Activated CD4-positive, CD25-positive, alpha-beta regulatory T cell treated with anti-CD3 and anti-CD28 coated beads, Interleukin-2, amount 50 U/mL, for 72 hours (primary cell): Measurements from ENCODE around the gene EHF.

ENCODE experiments used
- DNase-seq: peaks from one replicate; pipeline ENCODE4 v3.0.0; 2021

The EHF gene

DNA sequence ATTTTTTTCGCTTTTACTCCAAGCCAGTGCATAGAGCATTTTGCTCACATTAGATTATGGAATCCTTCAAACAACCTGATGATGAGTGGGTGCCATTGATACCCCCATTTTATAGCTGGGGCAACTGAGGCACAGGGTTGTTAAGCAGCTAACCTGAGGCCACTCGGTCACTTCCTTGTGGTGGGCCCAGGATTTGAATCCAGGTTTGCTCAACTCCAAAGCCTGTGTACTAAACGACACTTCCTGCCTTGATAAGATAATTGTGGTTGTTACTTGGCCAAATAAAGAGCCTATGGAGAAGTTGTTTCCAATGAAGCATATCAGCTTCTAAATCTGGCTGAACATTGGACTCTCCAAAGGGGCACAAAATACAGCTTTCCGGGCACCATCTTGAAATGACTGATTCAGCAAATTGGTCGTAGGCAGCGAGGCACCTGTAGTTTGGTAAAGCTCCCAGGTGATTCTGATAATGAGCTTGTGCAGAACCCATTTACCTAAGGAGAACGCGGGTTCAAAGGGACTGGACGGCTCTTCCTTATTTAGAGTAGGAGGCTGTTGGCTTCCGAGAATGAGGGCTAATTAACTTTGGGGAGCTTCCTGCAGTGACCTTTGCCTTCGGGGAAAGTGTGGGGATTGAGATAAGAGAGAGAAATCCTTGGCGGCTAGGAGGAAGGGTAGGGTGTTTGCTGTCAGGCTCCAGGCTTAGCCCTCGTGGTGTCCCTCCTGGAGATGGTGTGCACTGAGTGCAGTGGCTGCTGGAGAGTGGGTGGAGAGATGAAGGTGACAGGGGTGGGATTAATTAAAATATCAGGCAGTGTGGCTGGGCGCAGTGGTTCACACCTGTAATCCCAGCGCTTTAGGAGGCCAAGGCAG is 17.5 kb upstream of the EHF start:
- no peak for DNase-seq

GRCh38 chr11:34604145-34604544 is 16.7 kb upstream of the EHF start:
- DNase-seq, result no peak

GRCh38 chr11:34604911-34605310 is 16.0 kb upstream of the EHF start:
- DNase-seq, result no peak

DNA sequence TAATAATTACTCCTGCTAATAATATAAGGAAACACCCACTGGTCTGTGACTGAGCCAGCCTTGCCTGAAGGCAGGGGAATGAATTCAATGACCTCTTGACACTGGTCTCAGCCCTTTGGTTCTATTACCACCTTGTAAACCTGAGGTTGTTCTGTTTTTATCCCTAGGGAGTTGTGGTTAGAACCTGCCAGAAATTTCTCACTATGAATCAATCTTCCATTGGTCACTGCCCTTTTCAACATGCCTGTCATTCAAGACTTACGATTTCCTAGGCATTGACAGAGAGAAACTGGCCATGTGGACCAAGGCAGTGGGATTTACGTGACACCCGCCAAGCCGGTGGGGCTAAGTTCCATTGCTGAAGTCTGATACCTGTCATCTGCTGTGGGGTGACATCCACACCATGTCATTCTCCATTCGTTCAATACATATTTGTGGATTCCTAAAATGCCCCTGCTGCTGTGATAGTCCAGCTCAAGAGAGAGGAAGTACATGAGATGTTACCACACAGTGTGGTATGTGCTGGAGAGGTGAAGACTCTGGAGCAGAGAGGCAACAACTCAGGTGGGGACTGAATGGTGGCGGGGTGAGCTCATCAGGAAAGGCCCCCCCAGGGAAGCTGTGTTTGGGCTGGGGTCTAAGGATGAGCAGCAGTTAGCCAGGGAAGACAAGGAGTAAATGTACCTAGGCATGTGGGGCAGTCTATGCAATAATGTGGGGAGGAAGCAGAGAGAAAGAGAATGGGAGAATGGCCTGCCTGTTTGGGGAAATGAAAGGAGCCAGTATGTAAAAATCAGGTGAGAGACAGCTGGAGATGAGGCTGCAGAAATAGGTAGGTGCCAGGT is 15.2 kb upstream of the EHF start:
- no peak for DNase-seq

DNA sequence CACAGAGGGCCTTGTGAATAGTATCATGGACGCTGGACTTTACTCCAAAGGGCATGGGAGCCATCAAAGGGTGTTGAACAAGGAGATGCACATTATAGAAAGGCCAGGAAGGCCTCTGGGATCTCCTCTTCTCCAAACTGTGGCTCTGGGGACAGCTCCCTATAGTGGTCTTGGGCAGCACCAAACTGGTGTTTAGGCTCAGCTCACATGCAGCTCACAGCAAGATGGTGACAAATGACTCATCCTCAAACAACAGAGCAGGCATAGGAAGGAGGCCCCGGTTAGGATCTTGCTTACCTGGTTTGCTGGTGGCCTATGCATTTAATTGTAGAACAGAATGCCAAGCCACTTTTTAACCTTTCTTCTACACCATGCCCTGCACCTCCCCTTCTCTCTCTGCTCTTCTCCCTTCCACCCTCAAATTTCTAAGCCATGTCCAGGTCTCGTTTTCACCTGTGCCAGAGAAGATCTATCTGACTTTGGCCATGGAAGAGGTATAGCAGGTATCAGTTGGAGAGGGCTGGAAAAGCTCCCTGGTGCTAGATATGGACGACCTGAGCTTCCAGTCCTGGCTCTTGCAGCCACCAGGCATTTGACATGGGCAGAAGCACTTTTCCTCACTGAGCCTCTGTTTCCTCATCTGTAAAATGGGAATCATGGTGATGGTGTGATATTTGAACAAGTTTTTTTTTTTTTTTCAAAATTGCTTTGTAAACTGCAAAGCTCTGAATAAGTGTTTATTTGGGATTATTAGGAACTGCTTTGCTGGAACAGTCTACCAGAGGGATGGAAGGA is 14.4 kb upstream of the EHF start:
- DNase-seq, result no peak

DNA sequence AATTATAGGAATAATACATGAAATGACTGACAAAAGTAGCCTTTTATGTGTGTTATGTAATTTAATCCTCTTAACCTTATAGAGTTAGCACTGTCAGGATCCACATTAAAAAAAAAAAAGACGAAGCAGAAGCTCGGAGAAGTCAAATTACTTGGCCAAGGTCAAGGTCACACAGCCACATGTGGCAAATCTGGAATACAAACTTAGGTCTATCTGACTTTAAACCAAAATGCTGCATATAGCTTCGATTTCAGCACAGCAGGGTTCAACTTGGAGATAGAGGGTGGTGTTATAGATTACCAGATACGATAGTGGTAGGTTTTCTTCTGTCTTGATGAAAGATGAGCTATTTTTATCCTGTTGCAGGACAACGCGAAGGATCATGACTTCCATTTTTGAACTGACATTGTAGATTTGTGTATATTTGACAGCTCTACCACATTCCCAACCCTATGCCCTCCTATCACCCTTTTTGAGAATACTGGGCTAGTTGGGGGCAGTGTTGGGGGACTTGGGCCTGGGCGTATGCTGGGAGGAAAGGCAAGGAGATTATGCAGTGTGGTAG is 11.6 kb upstream of the EHF start:
- DNase-seq, result no peak

GRCh38 chr11:34609850-34610249 is 11.0 kb upstream of the EHF start:
- no peak for DNase-seq

GRCh38 chr11:34610324-34611041 is 10.4 kb upstream of the EHF start:
- no peak for DNase-seq

DNA sequence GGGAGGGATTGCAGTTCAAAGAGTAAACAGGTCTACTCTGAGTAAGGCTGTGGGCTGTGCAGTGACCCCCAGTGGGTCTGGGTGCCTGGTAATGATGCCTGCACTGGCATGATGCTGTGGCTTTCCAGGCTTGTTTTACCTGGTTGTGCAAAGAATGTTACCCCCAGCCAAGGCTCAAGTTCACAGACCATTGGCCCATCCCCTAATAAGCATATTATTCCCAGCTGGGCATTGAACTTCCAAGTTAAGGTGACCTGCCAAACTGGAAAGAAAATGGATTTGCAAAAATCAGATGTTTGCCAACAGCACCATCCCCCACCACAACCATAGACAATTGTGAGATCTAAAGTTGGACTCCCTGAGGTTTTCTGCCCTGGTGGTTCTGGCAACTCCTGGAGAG is 7.9 kb upstream of the EHF start:
- DNase-seq, result no peak

- no peak for DNase-seq
Measured at GRCh38 chr11:34613552-34614056, 7.3 kb upstream of the EHF start.

DNA sequence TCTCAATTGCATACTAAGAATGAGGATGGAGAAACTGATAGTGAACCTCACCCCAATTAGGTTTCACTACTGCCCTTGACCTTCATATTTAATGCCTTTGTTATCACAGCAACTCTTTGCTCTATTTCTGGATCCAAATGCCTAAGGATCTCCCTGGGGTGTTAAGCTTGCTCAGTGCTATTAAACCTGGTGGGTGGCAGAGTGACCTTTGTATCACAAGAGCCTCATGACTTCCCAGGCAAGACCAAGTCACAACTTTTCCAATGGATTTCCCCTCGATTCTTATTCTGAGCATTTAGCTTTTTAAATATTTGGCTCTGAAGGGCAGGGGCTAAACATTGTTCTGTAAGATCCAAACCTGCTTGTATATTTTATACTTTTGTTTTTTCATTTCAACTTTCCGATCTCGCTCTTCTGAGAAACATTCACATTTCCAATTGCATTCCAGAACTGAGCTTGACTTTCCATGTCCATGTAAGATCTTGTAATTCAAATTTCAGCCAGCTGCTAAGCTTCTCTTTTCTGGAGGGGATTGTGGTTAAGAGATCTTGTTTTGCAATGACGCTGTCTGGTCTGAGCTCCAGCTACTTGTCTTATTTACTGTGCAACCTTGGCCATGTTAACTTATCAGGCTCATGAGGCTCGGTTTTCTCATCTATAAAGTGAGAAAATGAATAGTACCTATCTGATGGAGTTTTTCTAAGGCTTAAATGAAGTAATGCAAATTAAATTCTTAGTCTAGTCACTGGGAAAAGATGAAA is 6.4 kb upstream of the EHF start:
- no peak for DNase-seq

DNA sequence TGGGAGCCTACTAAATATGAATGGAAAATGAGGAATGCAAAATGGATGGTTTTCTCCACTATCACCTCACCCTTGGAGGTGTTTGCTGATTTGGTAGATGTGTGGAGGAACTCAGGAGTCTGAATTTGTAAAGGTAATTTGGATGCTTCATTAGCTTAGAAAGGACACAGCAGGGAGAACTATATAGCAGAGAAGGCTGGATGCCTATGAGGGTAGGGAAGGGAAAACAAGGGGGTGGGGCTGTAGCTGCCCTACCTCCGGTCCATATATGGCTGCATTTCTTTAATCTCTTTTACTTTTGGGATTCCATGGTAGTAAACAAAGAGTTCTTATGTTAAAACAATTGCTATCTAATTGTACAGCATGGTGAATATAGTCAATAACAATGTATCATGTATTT is 4.8 kb upstream of the EHF start:
- DNase-seq, result no peak

DNA sequence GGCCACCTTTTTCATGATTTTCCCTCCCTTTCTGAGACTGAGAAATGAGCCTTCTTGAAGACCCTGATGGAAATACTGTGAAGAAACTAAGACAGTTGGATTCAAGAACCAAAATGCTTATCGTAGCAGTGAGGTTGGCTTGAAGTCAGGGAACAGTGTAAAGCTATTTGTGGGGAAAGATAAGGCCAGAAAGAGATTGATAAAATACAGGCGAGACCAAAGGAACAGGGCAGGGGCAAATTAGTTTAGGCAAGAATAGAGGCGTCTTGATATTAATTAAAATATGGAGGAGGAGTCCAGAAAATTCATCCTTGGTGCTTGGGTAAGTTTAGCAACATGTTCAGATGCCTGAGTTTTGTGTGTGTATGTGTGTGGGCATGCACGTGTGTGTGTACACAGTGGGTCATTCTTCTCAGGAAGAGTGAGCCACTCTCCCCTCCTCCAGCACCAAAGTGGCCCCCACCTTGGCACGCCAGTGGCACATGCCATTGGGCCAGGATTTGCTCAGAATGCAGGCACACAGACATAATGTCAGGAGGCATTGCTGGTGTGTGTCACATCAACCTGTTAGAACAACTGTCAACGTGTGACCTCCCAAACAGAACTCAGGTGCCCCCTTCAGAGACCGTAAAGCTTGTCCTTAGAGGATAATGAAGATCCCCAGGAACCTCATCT is 3.9 kb upstream of the EHF start:
- no peak for DNase-seq

DNA sequence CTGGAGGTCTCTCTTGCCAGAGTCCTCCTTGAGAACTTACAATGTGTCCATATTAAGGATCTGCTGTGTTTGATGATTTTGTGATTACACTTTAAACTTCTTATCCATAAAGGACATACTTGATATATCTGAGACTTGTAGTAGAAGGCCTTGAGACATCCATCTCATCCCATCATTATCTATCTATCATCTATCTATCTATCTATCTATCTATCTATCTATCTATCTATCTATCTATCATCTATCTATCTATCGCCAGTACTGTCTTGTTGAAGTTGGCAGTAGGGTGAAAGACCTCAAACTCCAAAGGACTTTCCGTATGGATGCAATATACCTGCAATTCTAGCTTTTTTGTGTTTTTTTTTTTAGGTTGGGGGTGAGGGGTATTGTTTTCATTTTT is 2.5 kb upstream of the EHF start:
- no peak for DNase-seq

DNA sequence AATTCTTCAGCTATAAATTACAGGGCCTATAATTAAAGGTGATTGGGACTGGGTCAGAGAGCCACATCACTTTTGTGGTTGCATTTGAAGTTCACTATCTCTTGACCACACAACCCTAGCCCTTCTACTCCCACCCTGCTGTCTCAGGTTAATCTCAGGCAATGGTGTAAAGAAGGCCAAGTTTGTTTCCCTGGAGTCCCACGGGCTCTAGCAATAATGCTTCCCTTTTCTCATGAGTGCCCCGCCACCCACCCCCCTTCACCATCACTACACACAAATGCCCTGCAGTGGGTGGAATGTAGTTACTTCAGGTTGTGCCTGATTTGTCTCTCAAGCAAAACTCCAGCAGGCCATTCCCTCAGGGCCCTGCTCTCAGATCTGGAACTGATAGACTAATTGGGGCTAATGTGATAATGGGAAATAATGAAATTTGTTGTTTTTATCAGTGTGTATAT is 1.8 kb upstream of the EHF start:
- DNase-seq, result no peak

- DNase-seq, result no peak
Measured at GRCh38 chr11:34620202-34620601, 691 bp upstream of the EHF start.

DNA sequence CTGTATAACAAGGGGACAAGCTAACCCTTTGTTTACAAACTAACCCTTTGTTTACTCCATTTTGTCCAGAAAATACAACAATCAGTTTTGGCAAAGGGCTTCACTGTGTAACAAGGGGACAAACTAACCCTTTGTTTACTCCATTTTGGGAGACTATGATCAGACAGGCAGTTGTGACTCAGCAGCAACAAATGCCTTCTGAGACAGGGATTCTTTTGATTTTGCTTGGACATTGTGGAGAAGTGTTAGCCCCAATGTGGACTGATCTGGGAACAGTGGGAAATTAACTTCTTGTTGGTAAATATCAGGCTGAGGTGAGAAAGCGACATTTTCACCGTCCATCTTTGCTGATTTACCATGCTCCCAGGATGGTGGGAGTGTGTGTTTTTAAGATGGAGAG is 983 bp downstream of the EHF start:
- DNase-seq, result no peak

- DNase-seq, result no peak
Measured at GRCh38 chr11:34623463-34623862, 2.6 kb downstream of the EHF start.

GRCh38 chr11:34624069-34624468 is 3.2 kb downstream of the EHF start:
- DNase-seq, result no peak

- no peak for DNase-seq
Measured at GRCh38 chr11:34625576-34625975, 4.7 kb downstream of the EHF start.

- DNase-seq, result no peak
Measured at GRCh38 chr11:34626393-34626792, 5.5 kb downstream of the EHF start.
